B cell (primary cell): ENCODE measurements around the gene SMIM21.

Experiments used
- CTCF ChIP-seq: fragments of 200-600 bp; IDR thresholded peaks from one replicate; pipeline ENCODE4 v1.8.0; 2022; ENCODE audit warnings: antibody characterized with exemption, mild to moderate bottlenecking
- EZH2 ChIP-seq: IDR thresholded peaks from 2 replicates; pipeline ENCODE4 v1.6.1; 2012; ENCODE audit warnings: borderline replicate concordance, low read depth, mild to moderate bottlenecking, moderate library complexity, low read length; ENCODE audit not compliant: insufficient read depth, poor library complexity, severe bottlenecking

- TF ChIP-seq CTCF (no peak), EZH2 (no peak)
Observed at GRCh38 chr18:75376004-75376403, 51.5 kb downstream of the SMIM21 start.
